ENCODE data around the gene PAX5.
A peak's percentile ranks its signal among the peaks of the same experiment; 100 is the strongest.

PAX5 gene

DNA sequence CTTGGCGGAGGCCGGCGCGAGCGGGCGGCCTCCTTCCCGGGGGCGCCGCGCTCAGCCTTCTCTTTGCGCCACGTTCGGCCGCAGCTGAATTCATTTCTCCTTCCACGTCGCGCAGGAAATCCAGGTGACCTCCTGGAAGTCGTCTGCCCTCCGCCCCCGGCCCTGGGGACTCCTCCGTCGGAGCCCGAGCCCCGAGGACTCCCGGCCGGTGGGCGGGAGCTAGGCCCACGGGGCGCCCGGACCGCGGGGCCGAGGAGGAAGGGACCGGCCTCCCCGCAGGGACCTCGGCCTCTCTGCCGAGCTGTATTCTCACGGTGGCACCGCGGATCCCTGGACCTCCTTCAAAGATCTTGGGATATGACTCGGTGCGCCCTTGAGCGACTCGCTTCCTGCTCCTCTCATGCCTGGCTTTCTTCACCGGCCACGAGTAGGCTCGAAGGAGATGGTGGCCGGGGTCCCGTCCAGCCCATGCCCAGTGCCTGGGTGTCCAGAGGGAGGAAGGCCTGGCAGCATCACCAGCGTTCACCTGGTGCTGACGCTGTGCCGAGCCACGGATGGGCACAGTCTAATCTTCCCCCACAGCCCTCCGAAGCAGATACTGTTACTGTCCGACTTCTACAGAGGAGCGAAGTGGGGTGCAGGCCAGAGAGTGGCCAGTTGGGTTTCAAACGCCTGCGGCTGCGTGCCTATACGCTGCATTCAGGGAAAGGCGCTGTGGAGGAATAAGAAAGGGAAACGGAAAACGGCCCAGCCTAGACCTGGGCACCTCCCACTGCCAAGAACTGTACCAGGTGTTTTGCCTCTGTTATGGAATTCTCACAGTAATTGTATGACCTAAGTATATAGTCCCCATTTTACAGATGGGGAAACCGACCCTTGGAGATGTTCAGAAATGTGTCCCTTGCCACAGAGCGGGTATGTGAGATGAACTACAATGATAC lies 47.3 kb downstream of the PAX5 start:
- TF ChIP-seq ELF4 (IDR thresholded peaks at IDR 0.05): no peak
- no peak for TF ChIP-seq FOXA1 (IDR thresholded peaks at IDR 0.05)
- TF ChIP-seq BHLHE40 (IDR thresholded peaks at IDR 0.05; ENCODE audit: borderline replicate concordance): no peak
- no peak for TF ChIP-seq NFRKB (IDR thresholded peaks at IDR 0.05)
- TF ChIP-seq ZNF384 (IDR thresholded peaks at IDR 0.05): no peak
- TF ChIP-seq FOXM1 (IDR thresholded peaks at IDR 0.05; ENCODE audit: borderline replicate concordance): no peak
- no peak for TF ChIP-seq SUZ12 (IDR thresholded peaks at IDR 0.05)
- TF ChIP-seq L3MBTL2 (conservative IDR thresholded peaks at IDR 0.05): no peak
- no peak for TF ChIP-seq FOXK2 (IDR thresholded peaks at IDR 0.05)
- TF ChIP-seq CTBP1 (IDR thresholded peaks at IDR 0.05; ENCODE audit: borderline replicate concordance): no peak
- TF ChIP-seq, protein P1, sequence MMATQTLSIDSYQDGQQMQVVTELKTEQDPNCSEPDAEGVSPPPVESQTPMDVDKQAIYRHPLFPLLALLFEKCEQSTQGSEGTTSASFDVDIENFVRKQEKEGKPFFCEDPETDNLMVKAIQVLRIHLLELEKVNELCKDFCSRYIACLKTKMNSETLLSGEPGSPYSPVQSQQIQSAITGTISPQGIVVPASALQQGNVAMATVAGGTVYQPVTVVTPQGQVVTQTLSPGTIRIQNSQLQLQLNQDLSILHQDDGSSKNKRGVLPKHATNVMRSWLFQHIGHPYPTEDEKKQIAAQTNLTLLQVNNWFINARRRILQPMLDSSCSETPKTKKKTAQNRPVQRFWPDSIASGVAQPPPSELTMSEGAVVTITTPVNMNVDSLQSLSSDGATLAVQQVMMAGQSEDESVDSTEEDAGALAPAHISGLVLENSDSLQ (IDR thresholded peaks at IDR 0.05): no peak
- TF ChIP-seq LEF1 (IDR thresholded peaks at IDR 0.05; ENCODE audit: borderline replicate concordance): no peak
- TF ChIP-seq ARNT (IDR thresholded peaks at IDR 0.05): no peak
- TF ChIP-seq HDGF (IDR thresholded peaks at IDR 0.05; ENCODE audit: borderline replicate concordance): no peak
- no peak for TF ChIP-seq TARDBP (IDR thresholded peaks at IDR 0.05)
- TF ChIP-seq SP1 (IDR thresholded peaks at IDR 0.05): no peak
- ChIA-PET POLR2A (no interaction called here), CTCF (no interaction called here)
- DNase-seq (ENCODE audit: extremely low spot score): peak; percentile 24

DNA sequence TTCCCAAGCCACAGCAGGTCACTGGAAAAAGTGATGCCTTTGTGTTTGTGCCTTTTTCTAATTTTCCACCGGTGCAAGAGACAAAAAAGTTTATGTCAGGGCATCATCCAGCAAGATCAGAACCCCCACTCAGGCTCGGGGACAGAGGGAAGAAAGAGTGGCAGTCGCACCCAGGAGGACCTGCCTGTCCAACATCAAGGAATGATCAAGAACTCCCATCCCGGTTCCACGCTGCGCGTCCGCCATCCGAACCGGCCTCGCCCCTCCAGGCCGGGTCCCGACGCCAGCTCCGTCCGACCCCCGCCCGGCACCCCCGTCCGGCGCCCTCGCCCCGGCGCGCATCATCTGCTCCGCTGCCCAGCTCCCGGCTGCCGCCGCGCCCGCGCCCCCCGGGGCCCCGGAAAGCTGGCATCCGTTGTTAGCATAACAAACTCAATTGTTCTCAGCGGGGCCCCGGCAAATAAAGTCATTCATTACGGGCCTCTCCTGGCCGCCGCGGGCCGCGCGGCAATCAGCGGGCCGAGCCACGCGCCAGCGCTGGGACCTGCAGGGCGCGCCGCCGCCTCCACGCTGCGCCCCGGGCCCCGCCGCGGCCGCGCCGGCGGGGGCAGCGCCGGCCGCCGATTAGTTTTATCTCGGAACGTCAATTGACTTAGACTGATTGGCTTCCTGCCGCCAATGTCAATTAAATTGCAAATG lies 48.1 kb downstream of the PAX5 start:
- TF ChIP-seq NFRKB (IDR thresholded peaks at IDR 0.05) (no peak), ARNT (IDR thresholded peaks at IDR 0.05) (no peak), ZNF384 (IDR thresholded peaks at IDR 0.05) (no peak), ELF4 (IDR thresholded peaks at IDR 0.05) (no peak), FOXA1 (IDR thresholded peaks at IDR 0.05) (no peak), HDGF (IDR thresholded peaks at IDR 0.05; ENCODE audit: borderline replicate concordance) (no peak), SUZ12 (IDR thresholded peaks at IDR 0.05) (no peak), FOXM1 (IDR thresholded peaks at IDR 0.05; ENCODE audit: borderline replicate concordance) (no peak), TARDBP (IDR thresholded peaks at IDR 0.05) (no peak)
- TF ChIP-seq, protein P1 (IDR thresholded peaks at IDR 0.05): no peak
- peak; percentile 67 for DNase-seq (ENCODE audit: extremely low spot score)
- POLR2A ChIA-PET: no interaction called here
- CTCF ChIA-PET: no interaction called here

DNA sequence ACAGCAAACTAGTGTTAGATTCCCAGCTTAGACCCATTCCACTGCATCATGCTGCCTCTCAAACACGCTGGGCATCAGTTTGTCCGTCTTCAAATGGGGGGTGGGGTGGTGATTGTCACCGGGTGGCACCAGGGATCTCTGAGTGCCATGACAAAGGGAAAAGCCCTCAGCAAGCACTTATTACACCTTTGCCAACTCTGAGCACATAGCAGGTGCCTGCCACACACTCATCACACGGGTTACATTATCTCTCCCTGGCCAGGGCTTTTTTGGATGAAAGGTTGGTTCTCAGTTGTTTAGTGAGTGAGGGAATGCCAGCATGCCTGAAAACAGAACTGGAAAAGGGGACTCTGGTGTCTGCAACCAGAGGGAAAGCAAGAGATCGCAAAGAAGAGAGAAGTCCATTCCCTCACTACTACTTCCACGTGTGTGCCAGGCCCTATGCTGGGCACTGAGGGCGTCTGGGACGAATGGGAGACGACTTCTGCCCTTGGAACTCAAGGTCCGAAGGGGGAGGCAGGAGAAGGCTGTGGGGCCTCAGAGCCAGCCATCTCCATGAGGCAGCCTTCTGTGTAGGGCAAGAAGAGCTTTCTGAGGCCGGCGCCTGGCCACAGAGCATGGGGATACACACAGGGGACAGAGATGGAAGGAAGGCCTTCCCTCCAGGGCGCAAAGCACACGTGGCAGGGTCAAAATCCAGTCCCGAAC lies 48.9 kb downstream of the PAX5 start:
- DNase-seq (ENCODE audit: extremely low spot score): no peak
- POLR2A ChIA-PET: no interaction called here
- no peak for TF ChIP-seq L3MBTL2 (conservative IDR thresholded peaks at IDR 0.05)
- TF ChIP-seq ARNT (IDR thresholded peaks at IDR 0.05): no peak
- no peak for TF ChIP-seq FOXM1 (IDR thresholded peaks at IDR 0.05; ENCODE audit: borderline replicate concordance)
- CTCF ChIA-PET: no interaction called here

DNA sequence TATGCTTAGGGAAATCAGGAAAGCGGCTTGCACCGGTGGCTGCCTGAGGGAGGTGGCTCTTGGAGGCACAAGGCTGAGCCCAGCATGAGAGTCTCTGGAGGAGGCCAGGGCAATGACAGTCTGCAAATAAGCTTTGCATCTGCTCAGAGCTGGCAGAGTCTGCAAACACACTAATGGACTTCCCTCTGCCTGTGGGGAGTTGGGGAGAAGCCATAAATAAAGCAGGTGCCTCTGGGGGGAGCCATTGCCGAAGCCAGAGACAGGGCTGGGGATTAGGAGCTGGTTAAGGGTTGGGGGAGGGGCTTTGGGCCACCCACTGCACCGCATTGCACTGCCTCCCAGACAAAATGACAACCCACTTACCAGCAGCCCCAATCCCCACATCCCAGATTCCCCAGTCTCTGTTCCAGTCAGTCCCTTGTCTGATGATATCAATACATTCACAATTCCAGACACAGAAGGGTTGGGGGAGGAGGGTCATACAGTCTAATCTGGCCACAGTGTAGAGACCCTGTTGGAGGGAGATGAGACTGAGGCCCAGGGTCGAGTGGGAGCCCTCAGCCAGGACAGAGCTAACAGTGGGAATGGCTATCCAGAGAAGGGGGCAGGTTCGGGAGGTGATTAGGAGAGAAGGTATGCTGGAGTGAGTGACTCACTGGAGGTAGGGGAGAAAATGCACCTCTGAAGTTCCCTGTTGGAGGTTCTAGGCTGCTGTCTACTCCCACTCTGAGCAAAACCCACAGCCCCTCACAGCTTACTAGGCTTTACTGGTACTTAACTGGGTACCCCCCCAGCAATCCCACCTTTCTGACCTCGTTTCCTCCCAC lies 53.7 kb downstream of the PAX5 start:
- CTCF ChIA-PET: interaction anchor here (0.6 to 1.1 kb wide), 4 partner anchors 9 to 95 kb away, joined by 3 to 5 read pairs (median 4); no protein-coding TSS in a partner anchor

More for the DNA sequence above, 53.7 kb downstream of the PAX5 start:
- peak; percentile 37 for DNase-seq (ENCODE audit: extremely low spot score)
- TF ChIP-seq LEF1 (IDR thresholded peaks at IDR 0.05; ENCODE audit: borderline replicate concordance): no peak
- no peak for TF ChIP-seq SUZ12 (IDR thresholded peaks at IDR 0.05)
- no peak for TF ChIP-seq ZNF384 (IDR thresholded peaks at IDR 0.05)
- TF ChIP-seq, protein P1 (IDR thresholded peaks at IDR 0.05): no peak
- no peak for TF ChIP-seq HDGF (IDR thresholded peaks at IDR 0.05; ENCODE audit: borderline replicate concordance)
- no peak for TF ChIP-seq ARNT (IDR thresholded peaks at IDR 0.05)
- TF ChIP-seq NFRKB (IDR thresholded peaks at IDR 0.05): no peak
- TF ChIP-seq SP1 (IDR thresholded peaks at IDR 0.05): no peak
- POLR2A ChIA-PET: no interaction called here
